Activated CD4-positive, alpha-beta T cell treated with anti-CD3 and anti-CD28 coated beads, Interleukin-2, Interleukin-6, amounts not matched to agents 100 ng/mL and 50 ng/mL, durations not matched to agents 16 hours and 8 hours (primary cell): Measurements from ENCODE around the gene NKIRAS2.

Experiments
- DNase-seq: peaks from one replicate; pipeline ENCODE4 v3.0.0-alpha.2; 2020

NKIRAS2 gene

GRCh38 chr17:42027961-42028790, 8.3 kb downstream of the NKIRAS2 start:
- no peak for DNase-seq

GRCh38 chr17:42028791-42029127, 8.9 kb downstream of the NKIRAS2 start:
- DNase-seq = no peak

GRCh38 chr17:42031584-42031983, 11.7 kb downstream of the NKIRAS2 start:
- DNase-seq = no peak

- no peak for DNase-seq
These were observed 14.2 kb downstream of the NKIRAS2 start for GRCh38 chr17:42034059-42034458.

- no peak for DNase-seq
These were observed 18.5 kb downstream of the NKIRAS2 start for GRCh38 chr17:42038221-42038973.

- DNase-seq = no peak
These were observed 20.2 kb downstream of the NKIRAS2 start for GRCh38 chr17:42039794-42040763.

GRCh38 chr17:42040818-42041217, 20.9 kb downstream of the NKIRAS2 start:
- no peak for DNase-seq

GRCh38 chr17:42041619-42042018, 21.7 kb downstream of the NKIRAS2 start:
- DNase-seq = no peak

- DNase-seq = no peak
These were observed 22.9 kb downstream of the NKIRAS2 start for GRCh38 chr17:42042598-42043319.

GRCh38 chr17:42045719-42046118, 25.8 kb downstream of the NKIRAS2 start:
- DNase-seq = no peak

GRCh38 chr17:42047343-42047742, 27.5 kb downstream of the NKIRAS2 start:
- DNase-seq = no peak

GRCh38 chr17:42049834-42050392, 30.0 kb downstream of the NKIRAS2 start:
- DNase-seq = no peak

- DNase-seq = peak; percentile 38
These were observed 30.6 kb downstream of the NKIRAS2 start, which contains the start of gene C17orf113 for GRCh38 chr17:42050393-42051012. TSS of gene C17orf113 (minus strand) at chr17:42050601. CDS start at chr17:42043376, 7,225 bp downstream.

GRCh38 chr17:42051013-42051400, 31.1 kb downstream of the NKIRAS2 start:
- DNase-seq = no peak

GRCh38 chr17:42051645-42052044, 31.8 kb downstream of the NKIRAS2 start:
- DNase-seq = no peak

GRCh38 chr17:42052346-42052877, 32.5 kb downstream of the NKIRAS2 start:
- no peak for DNase-seq

- no peak for DNase-seq
These were observed 34.0 kb downstream of the NKIRAS2 start for GRCh38 chr17:42053731-42054500.

- DNase-seq = no peak
These were observed 35.1 kb downstream of the NKIRAS2 start for GRCh38 chr17:42055027-42055426.

- DNase-seq = no peak
These were observed 35.6 kb downstream of the NKIRAS2 start for GRCh38 chr17:42055496-42055895.

GRCh38 chr17:42056635-42057034, 36.7 kb downstream of the NKIRAS2 start:
- no peak for DNase-seq
